ENCODE results near the gene CAPSL. TPM values are rescaled to one million over a fixed set of nuclear protein-coding genes. Genes with fewer than 3 reads are reported as not detected.

Gene CAPSL
- total and polyA plus RNA-seq, 2 experiments from 2014 or later, result 0.66 TPM; not detected in 1

DNA sequence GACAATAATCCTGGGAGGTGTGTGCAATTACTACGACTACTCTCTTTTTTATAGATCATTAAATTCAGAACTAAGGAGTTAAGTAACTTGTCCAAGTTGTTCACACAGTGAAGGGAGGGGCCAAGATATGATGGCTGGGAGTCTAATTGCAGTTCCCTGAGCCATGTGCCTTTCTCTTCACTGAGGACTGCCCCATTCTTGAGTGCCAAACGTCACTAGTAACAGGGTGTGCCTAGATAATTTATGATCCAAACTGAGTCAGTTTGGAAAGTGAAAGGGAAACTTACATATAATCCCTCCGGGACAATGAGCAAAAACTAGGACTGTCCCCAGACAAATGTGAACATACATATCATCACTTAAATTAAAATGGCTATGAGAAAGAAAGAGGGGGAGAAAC lies 61.5 kb downstream of the CAPSL start:
- H3K36me3 ChIP-seq (replicated peaks; ENCODE audit: insufficient read depth, low read depth), result no peaks in the 10 kb centered on the region
- TF ChIP-seq, protein P1, sequence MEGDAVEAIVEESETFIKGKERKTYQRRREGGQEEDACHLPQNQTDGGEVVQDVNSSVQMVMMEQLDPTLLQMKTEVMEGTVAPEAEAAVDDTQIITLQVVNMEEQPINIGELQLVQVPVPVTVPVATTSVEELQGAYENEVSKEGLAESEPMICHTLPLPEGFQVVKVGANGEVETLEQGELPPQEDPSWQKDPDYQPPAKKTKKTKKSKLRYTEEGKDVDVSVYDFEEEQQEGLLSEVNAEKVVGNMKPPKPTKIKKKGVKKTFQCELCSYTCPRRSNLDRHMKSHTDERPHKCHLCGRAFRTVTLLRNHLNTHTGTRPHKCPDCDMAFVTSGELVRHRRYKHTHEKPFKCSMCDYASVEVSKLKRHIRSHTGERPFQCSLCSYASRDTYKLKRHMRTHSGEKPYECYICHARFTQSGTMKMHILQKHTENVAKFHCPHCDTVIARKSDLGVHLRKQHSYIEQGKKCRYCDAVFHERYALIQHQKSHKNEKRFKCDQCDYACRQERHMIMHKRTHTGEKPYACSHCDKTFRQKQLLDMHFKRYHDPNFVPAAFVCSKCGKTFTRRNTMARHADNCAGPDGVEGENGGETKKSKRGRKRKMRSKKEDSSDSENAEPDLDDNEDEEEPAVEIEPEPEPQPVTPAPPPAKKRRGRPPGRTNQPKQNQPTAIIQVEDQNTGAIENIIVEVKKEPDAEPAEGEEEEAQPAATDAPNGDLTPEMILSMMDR (IDR thresholded peaks at IDR 0.05; ENCODE audit: poor library complexity), result no peak
- TF ChIP-seq EZH2 (IDR thresholded peaks at IDR 0.05; ENCODE audit: borderline replicate concordance) (no peak), EZH2phosphoT487 (IDR thresholded peaks at IDR 0.05; ENCODE audit: low read depth, severe bottlenecking, unreplicated experiment) (no peak)
- no peak overlapping the region for H3K27ac ChIP-seq
- no peaks in the 10 kb centered on the region for H3K9me3 ChIP-seq (ENCODE audit: low read depth)
- H3K27me3 ChIP-seq, result no peaks in the 10 kb centered on the region
- no peak overlapping the region for H3K4me3 ChIP-seq
- 60% methylated on average over 3 of the region's 3 CpGs for WGBS (ENCODE audit: low lambda C conversion rate, missing lambda C conversion rate)
- H3K9me2 ChIP-seq (replicated peaks; ENCODE audit: insufficient read depth), result no peaks in the 10 kb centered on the region
- no peaks in the 10 kb centered on the region for H3K4me1 ChIP-seq (ENCODE audit: insufficient read depth)
- no peak overlapping the region for H3K4me2 ChIP-seq
- H3K79me2 ChIP-seq, result no peaks in the 10 kb centered on the region
- no peak overlapping the region for H2AFZ ChIP-seq
- no peaks in the 10 kb centered on the region for H4K20me1 ChIP-seq (ENCODE audit: insufficient read depth, poor library complexity, severe bottlenecking)
- peak; percentile 37 for DNase-seq (ENCODE audit: low spot score)

DNA sequence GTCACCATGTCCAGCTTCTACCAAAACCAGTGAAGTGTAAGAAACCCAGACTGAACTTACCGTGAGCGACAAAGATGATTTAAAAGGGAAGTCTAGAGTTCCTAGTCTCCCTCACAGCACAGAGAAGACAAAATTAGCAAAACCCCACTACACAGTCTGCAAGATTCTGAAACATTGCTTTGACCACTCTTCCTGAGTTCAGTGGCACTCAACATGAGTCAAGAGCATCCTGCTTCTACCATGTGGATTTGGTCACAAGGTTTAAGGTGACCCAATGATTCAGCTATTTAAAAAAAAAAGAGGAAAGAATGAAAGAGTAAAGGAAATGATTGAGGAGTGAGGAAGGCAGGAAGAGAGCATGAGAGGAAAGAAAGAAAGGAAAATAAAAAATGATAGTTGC lies 62.0 kb downstream of the CAPSL start:
- Histone ChIP-seq H3K9me3 (ENCODE audit: low read depth) (no peaks in the 10 kb centered on the region), H3K27me3 (no peaks in the 10 kb centered on the region), H3K36me3 (replicated peaks; ENCODE audit: insufficient read depth, low read depth) (no peaks in the 10 kb centered on the region), H3K4me1 (ENCODE audit: insufficient read depth) (no peaks in the 10 kb centered on the region), H3K79me2 (no peaks in the 10 kb centered on the region), H3K4me3 (no peak overlapping the region), H3K27ac (no peak overlapping the region), H3K9me2 (replicated peaks; ENCODE audit: insufficient read depth) (no peaks in the 10 kb centered on the region), H3K4me2 (no peak overlapping the region), H2AFZ (no peak overlapping the region), H4K20me1 (ENCODE audit: insufficient read depth, poor library complexity, severe bottlenecking) (no peaks in the 10 kb centered on the region)
- WGBS (ENCODE audit: low lambda C conversion rate, missing lambda C conversion rate), result 96% methylated on average over 2 of the region's 2 CpGs
- TF ChIP-seq EZH2 (IDR thresholded peaks at IDR 0.05; ENCODE audit: borderline replicate concordance), result no peak
- TF ChIP-seq EZH2phosphoT487 (IDR thresholded peaks at IDR 0.05; ENCODE audit: low read depth, severe bottlenecking, unreplicated experiment), result no peak
- TF ChIP-seq, protein P1 (IDR thresholded peaks at IDR 0.05; ENCODE audit: poor library complexity), result no peak
- no peak for DNase-seq (ENCODE audit: low spot score)

DNA sequence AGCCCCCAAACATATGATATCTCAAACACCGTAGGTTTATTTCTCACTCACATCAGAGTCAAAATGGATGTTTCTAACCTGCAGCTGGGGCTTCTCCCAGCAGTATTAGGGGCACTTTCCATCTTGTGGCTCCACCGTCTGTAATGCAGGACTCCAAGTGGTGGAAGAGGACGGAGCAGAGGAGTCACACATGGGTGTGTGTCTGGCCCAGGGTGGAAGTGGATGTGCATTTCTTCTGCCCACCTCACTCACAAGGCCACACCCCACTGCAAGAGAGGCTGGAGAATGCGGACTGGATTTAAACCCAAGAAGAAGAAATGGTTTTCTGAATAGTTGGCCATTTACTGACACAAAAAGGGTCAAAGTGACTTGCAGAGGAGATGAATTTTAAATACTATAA lies 67.8 kb downstream of the CAPSL start:
- H3K27ac ChIP-seq, result no peak overlapping the region
- WGBS (ENCODE audit: low lambda C conversion rate, missing lambda C conversion rate), result 89% methylated on average over 4 of the region's 4 CpGs
- H3K4me2 ChIP-seq, result no peak overlapping the region
- H3K9me2 ChIP-seq (replicated peaks; ENCODE audit: insufficient read depth), result no peaks in the 10 kb centered on the region
- H3K79me2 ChIP-seq, result no peaks in the 10 kb centered on the region
- no peaks in the 10 kb centered on the region for H3K27me3 ChIP-seq
- no peaks in the 10 kb centered on the region for H3K9me3 ChIP-seq (ENCODE audit: low read depth)
- TF ChIP-seq, protein P1 (IDR thresholded peaks at IDR 0.05; ENCODE audit: poor library complexity), result no peak
- no peak for TF ChIP-seq EZH2 (IDR thresholded peaks at IDR 0.05; ENCODE audit: borderline replicate concordance)
- no peak for TF ChIP-seq EZH2phosphoT487 (IDR thresholded peaks at IDR 0.05; ENCODE audit: low read depth, severe bottlenecking, unreplicated experiment)
- no peak overlapping the region for H2AFZ ChIP-seq
- no peak overlapping the region for H3K4me3 ChIP-seq
- no peaks in the 10 kb centered on the region for H4K20me1 ChIP-seq (ENCODE audit: insufficient read depth, poor library complexity, severe bottlenecking)
- no peak for DNase-seq (ENCODE audit: low spot score)
- H3K4me1 ChIP-seq (ENCODE audit: insufficient read depth), result no peaks in the 10 kb centered on the region
- no peaks in the 10 kb centered on the region for H3K36me3 ChIP-seq (replicated peaks; ENCODE audit: insufficient read depth, low read depth)
